Loucy (cell line): ENCODE results near the gene ARHGAP26.

Source experiments
- CTCF ChIP-seq: fragments of 200-600 bp; sonication (generic); conservative IDR thresholded peaks from 2 replicates; pipeline ENCODE4 v1.5.1; 2014; ENCODE audit warnings: mild to moderate bottlenecking, antibody characterized with exemption, low read length
- EZH2phosphoT487 ChIP-seq: fragments of 200-600 bp; IDR thresholded peaks from 2 replicates; pipeline ENCODE4 v1.6.1; 2018; ENCODE audit warnings: antibody characterized with exemption, mild to moderate bottlenecking, moderate library complexity, borderline replicate concordance

GRCh38 chr5:143213851-143214363, 443.7 kb downstream of the ARHGAP26 start:
- TF ChIP-seq CTCF (no peak), EZH2phosphoT487 (no peak)
